KMS-11 (cell line): Measurements from ENCODE around the gene SLC6A9.

Experiments
- H2AFZ ChIP-seq: fragments of 200-600 bp; sonication (generic); 2 replicates; pipeline ENCODE4 v1.6.1; 2016; ENCODE audit warnings: antibody characterized with exemption, mixed run types, low read depth
- H3K27ac ChIP-seq: fragments of 200-600 bp; sonication (generic); 2 replicates; pipeline ENCODE4 v1.6.1; 2016; ENCODE audit warnings: mild to moderate bottlenecking, mixed run types
- H3K27me3 ChIP-seq: fragments of 200-600 bp; sonication (generic); 2 replicates; pipeline ENCODE4 v1.6.1; 2017; ENCODE audit warnings: mild to moderate bottlenecking, low read depth, mixed run types, moderate library complexity; ENCODE audit not compliant: insufficient read depth
- H3K36me3 ChIP-seq: fragments of 200-600 bp; sonication (generic); 2 replicates; pipeline ENCODE4 v1.6.1; 2017; ENCODE audit warnings: mild to moderate bottlenecking, mixed run types; ENCODE audit not compliant: insufficient read depth
- H3K4me1 ChIP-seq: fragments of 200-600 bp; sonication (generic); 2 replicates; pipeline ENCODE4 v1.6.1; 2016; ENCODE audit warnings: mild to moderate bottlenecking, low read depth, mixed run types; ENCODE audit not compliant: poor library complexity, severe bottlenecking
- H3K4me2 ChIP-seq: fragments of 200-600 bp; sonication (generic); 2 replicates; pipeline ENCODE4 v1.7.0; 2016; ENCODE audit warnings: mild to moderate bottlenecking, mixed run types
- H3K4me3 ChIP-seq: fragments of 200-600 bp; sonication (generic); IDR thresholded peaks from 2 replicates; pipeline ENCODE4 v1.6.1; 2017; ENCODE audit warnings: low read depth, low read length, mixed read lengths; ENCODE audit not compliant: insufficient read depth
- H3K79me2 ChIP-seq: fragments of 200-600 bp; sonication (generic); 2 replicates; pipeline ENCODE4 v1.6.1; 2016; ENCODE audit warnings: low read depth, mixed run types; ENCODE audit not compliant: insufficient read depth
- H3K9ac ChIP-seq: fragments of 200-600 bp; sonication (generic); 2 replicates; pipeline ENCODE4 v1.6.1; 2016; ENCODE audit warnings: mild to moderate bottlenecking, mixed run types
- H4K20me1 ChIP-seq: fragments of 200-600 bp; sonication (generic); 2 replicates; pipeline ENCODE4 v1.6.1; 2016; ENCODE audit warnings: mild to moderate bottlenecking, mixed run types; ENCODE audit not compliant: insufficient read depth
- TF ChIP-seq, protein P1 (sequence below): fragments of 200-600 bp; sonication (generic); conservative IDR thresholded peaks from 2 replicates; pipeline ENCODE4 v1.6.1; 2017; ENCODE audit warnings: low read depth, mild to moderate bottlenecking, antibody characterized with exemption, low read length, moderate library complexity, mixed read lengths

SLC6A9 gene

DNA sequence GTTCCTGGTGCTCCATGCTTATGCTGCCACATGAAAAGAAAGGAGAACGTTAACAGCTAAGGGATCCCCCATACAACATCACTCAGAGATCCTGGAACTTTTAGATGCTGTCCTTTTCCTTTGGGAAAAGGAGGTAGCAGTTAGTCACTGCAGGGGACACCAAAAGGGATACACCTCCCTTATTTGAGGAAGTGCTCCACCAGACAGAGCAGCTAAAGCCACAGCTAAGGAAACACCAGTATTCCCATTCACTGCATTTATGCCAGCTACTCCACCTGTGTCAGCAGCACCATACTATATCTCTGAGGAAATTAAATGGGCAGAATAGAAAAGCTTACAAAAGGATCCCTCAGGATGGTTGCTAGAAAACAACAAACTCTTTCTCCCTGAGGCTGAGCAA lies 26.0 kb upstream of the SLC6A9 start:
- Histone ChIP-seq H3K9ac (no peak overlapping the region), H3K36me3 (no peaks in the 10 kb centered on the region), H3K4me3 (no peak overlapping the region), H2AFZ (no peak overlapping the region), H3K4me2 (no peak overlapping the region), H4K20me1 (no peaks in the 10 kb centered on the region), H3K27me3 (no peaks in the 10 kb centered on the region), H3K79me2 (no peaks in the 10 kb centered on the region), H3K4me1 (no peaks in the 10 kb centered on the region), H3K27ac (no peak overlapping the region)
- TF ChIP-seq, protein P1, sequence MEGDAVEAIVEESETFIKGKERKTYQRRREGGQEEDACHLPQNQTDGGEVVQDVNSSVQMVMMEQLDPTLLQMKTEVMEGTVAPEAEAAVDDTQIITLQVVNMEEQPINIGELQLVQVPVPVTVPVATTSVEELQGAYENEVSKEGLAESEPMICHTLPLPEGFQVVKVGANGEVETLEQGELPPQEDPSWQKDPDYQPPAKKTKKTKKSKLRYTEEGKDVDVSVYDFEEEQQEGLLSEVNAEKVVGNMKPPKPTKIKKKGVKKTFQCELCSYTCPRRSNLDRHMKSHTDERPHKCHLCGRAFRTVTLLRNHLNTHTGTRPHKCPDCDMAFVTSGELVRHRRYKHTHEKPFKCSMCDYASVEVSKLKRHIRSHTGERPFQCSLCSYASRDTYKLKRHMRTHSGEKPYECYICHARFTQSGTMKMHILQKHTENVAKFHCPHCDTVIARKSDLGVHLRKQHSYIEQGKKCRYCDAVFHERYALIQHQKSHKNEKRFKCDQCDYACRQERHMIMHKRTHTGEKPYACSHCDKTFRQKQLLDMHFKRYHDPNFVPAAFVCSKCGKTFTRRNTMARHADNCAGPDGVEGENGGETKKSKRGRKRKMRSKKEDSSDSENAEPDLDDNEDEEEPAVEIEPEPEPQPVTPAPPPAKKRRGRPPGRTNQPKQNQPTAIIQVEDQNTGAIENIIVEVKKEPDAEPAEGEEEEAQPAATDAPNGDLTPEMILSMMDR: no peak

DNA sequence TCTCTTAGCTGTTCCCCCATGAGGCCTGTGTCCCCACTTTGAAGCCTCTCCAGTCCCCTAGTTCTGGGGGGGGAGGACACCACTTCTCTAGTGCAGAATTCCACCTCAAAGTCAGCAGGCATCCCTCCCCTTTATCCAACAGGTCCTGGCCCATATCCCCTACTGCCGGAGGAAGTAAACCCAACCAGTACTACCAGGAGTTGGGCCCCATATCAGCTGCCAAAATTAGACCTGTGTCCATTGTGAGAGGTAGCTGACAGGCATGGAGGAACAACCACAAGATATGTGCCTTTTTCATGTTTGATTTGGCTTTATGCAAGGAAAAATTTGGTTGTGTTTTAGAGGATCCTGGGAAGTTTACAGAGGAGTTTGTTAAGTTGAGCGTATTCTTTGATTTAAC lies 22.1 kb upstream of the SLC6A9 start:
- no peaks in the 10 kb centered on the region for H3K36me3 ChIP-seq
- H4K20me1 ChIP-seq: no peaks in the 10 kb centered on the region
- H3K4me2 ChIP-seq: no peak overlapping the region
- H3K79me2 ChIP-seq: no peaks in the 10 kb centered on the region
- no peak overlapping the region for H3K27ac ChIP-seq
- H2AFZ ChIP-seq: no peak overlapping the region
- H3K4me3 ChIP-seq: no peak overlapping the region
- H3K4me1 ChIP-seq: no peaks in the 10 kb centered on the region
- H3K27me3 ChIP-seq: no peaks in the 10 kb centered on the region
- H3K9ac ChIP-seq: no peak overlapping the region
- TF ChIP-seq, protein P1: no peak

DNA sequence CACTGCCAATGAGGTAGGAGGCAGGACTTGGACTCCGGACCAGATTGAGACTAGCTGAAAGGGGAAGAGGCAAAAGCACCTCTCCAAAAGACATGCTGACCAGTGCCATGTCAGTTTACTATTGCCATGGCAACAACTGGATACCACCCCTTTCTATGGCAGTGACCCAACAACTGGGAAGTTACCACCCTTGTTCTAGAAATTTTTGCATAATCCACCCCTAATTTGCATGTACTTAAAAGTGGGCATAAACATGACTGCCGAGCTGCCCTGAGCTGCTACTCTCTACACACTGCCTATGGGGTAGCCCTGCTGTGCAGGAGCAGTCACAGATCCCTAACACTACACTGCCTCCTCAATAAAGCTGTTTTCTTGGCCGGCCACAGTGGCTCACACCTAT lies 19.0 kb upstream of the SLC6A9 start:
- Histone ChIP-seq H3K4me1 (no peaks in the 10 kb centered on the region), H3K4me2 (no peak overlapping the region), H4K20me1 (no peaks in the 10 kb centered on the region), H3K9ac (no peak overlapping the region), H3K27ac (no peak overlapping the region), H3K36me3 (no peaks in the 10 kb centered on the region), H3K79me2 (no peaks in the 10 kb centered on the region), H3K27me3 (no peaks in the 10 kb centered on the region), H3K4me3 (no peak overlapping the region), H2AFZ (no peak overlapping the region)
- TF ChIP-seq, protein P1: no peak

DNA sequence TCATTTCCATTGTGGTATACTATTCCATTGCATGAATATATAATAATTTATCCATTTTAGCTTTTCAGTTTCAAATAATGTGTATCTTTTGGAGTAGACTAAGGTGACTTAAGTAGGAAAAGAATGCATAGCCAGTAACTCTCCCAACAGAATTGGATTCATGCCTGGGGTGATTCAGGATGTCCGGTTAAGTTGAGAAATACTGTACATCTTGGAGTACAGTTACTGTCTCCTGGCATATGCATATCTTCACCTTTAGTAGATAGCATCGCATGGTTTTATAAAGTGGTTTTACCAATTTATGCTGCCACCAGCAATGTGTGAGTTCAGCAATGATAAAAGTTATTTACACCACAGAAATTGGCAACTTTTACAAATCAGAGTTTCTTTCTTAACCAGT lies 18.6 kb upstream of the SLC6A9 start:
- Histone ChIP-seq H3K36me3 (no peaks in the 10 kb centered on the region), H3K4me2 (no peak overlapping the region), H3K4me1 (no peaks in the 10 kb centered on the region), H3K79me2 (no peaks in the 10 kb centered on the region), H4K20me1 (no peaks in the 10 kb centered on the region), H3K27ac (no peak overlapping the region), H3K27me3 (no peaks in the 10 kb centered on the region), H2AFZ (no peak overlapping the region), H3K9ac (no peak overlapping the region), H3K4me3 (no peak overlapping the region)
- TF ChIP-seq, protein P1: no peak
